ENCODE measurements around the gene VEPH1.
A peak's percentile ranks its signal among the peaks of the same experiment; 100 is the strongest.

Gene VEPH1

DNA sequence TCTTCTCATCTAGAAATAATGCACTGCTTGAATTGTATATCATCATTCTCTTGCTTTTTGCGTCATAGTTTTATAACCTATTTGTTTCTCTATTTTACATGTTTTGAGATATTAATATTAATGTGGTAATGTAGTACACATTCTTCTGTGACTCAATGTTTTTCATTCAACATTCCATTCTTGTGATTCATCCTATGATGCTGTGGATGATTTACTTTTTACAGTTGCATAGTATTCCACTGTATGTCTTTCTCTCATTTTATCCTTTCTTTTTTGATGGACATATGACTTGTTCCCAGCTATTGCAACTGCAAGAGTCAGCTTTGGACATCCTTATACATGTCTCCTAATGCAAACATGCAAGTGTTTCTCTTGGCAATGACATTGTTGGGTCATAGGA, 20.6 kb upstream of the VEPH1 start:
- no peak for DNase-seq (ENCODE audit: low read depth, low spot score)

DNA sequence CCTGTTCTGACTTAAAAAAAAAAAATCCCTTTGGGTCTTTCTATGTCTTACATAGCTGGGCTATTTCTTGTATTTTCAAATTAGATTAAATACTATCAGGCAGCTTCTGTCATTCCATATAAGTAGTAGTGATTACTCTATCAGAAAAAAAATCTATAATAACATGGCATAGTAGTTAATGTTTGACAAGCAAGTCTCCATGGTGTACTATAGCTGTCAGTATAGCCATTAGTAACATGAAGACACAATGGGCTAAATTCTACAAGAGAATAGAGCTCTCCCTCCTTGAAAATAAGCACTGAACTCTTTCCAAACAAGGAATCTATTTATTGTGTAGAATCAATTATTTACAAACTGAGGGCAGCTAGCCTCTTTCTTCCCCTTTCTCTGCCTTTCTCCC, 19.4 kb upstream of the VEPH1 start:
- no peak for DNase-seq (ENCODE audit: low read depth, low spot score)

DNA sequence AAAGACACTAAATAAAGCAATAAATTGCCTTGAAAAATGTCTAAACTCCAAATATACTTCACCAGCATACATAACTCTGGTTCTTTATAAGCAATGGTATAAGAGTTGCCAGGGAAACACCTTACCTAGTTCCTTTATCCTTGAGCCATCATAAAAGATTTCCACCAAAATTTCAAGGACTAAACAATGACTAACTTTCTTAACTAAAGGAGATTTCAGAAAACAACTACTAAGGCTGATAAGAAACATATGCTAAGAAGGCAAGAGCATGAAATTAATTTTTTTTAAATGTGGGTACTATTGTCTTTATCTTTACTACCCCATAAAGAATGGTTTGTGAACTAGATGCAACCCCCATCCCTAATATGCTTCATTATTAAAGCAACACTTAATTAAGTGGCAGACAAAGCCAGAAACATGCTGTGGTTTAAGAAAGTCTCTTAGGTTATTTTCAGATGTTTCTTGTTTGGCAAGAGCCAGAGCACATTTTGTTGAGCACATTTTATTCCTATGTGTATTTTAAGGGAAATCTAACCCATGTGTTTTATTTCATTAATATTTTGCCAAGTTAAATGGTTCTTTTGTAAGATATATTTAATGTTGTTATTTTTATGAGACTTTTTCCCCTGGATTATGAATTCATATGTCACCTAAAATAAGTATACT, 17.4 kb upstream of the VEPH1 start:
- no peak for DNase-seq (ENCODE audit: low read depth, low spot score)

DNA sequence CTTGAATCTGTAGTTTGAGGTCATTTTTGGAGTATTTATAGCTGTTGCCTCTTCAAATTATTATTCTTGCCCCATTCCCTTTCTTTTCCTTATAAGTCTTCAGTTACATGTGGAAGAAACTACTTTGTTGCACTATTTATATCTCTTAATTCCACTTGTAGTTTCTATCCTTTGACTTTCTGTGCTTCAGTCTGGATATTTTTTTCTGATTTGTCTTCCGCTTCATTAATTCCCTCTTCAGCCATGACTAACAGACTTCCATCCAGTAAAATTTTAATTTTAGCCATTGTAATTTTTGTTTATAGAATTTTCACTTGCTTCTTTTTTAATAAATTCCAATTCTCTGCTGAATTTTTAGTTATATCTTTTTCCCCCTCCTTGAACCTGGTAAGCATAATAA, 15.7 kb upstream of the VEPH1 start:
- DNase-seq (ENCODE audit: low read depth, low spot score) = no peak

DNA sequence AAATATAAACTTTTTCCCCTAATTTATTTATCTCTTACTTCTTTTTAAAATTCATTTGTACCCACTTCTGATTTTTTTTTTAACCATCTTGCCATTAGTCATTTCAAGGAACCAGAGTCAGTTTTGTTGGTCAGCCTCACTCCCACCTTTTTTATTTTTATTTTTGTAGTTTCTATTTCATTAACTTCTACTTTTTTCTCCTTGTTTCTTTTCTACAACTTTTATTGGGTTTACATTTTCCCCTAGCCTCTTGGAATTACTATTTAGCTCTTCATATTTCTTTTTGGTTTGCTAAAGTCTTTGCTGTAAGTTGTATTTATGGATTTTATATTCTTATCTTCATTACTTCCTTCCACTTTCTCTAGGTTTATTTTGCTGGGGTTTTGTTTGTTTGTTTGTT, 13.7 kb upstream of the VEPH1 start:
- DNase-seq (ENCODE audit: low read depth, low spot score) = no peak

DNA sequence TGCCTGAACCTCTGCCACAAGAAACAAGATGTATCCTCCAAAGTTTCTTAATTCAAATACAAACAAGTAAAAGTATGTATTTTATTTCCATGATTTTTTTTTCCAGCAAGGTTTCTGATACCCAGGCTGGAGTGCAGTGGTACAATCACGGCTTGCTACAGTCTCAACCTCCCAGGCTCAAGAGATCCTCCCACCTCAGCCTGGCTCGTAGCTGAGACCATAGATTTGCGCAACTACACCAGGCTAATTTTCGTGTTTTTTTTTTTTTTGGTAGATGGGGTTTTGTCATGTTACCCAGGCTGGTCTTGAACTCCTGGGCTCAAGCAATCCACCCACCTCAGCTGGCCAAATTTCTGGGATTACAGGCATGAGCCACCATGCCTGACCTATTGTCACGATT, 12.2 kb upstream of the VEPH1 start:
- no peak for DNase-seq (ENCODE audit: low read depth, low spot score)

DNA sequence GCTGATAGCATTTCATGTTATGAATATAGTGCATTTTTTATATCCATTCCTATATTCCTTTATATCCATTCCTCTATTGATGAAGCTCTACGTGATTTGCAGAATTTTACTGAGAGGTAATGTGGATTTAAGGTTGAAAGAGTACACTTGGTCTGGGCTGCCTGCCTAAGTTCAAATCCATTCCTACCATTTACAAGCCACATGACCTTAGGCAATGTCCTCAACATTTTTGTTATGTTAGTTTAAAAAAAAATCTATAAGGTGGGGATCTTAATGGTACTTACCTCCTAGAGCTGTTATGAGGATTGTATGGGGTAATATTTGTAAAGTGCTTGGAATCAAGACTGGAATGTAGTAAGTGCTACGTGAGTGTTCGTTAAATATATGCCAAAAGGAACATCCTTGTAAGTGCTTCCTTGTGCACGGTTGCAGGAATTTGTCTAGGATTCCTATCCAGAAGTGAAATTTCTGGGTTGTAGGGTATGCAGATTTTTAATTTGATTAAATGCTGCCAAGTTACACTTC, 11.2 kb upstream of the VEPH1 start:
- no peak for DNase-seq (ENCODE audit: low read depth, low spot score)

DNA sequence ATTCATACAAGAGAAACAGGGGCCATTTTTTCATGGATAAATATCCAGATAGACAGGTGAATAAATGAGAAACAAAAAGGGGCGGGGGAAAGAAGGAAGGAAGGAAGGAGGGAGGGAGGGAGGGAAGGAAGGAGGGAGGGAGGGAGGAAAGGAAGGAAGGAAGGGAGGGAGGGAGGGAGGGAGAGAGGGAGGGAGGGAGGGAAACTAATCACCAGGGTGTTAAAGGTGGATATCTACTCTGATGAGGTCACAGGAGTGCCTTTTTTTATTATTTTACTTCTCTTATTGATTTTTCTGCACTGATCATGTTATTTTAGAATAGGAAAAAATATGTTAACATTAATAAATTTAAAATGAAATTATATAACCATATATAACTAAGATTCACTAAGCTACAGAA, 10.4 kb upstream of the VEPH1 start:
- DNase-seq (ENCODE audit: low read depth, low spot score) = no peak

DNA sequence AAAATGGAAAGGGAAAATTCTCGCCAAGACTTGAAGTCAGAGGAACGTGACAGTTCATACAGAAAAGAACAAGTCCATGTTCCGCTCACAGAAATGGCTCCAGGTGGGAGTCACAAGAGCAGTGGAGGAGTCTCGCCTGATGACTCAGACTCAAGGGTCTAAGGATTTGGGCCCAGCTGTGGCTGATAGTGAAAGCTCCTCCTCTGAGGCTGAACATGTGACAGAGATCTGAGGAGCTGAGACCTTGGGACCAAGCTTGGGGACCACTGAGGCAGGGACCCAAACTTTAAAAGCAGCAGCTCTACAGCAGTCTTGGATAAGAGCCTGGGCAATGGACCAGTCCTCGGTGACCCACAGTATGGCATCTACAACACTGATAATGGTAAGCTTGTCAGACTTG, 9.3 kb upstream of the VEPH1 start:
- DNase-seq (ENCODE audit: low read depth, low spot score) = no peak

DNA sequence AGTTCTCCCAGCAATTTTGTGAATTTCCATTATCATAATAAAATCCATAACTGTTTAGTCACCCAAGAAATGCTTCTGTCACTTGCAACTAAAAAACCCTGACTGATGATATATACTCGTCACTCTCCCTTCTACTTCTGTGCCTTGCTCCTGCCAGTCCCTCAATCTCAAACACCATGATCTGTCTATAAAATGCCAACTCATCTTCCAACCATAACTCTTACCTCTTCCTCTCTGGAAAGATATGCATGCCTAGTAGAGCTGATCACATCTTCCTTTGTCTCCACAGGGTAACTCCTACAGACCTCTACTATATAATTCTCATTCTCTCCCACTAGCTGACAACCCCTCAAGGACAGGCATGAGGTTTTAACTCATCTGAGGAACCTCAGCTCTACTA, 5.2 kb upstream of the VEPH1 start:
- DNase-seq (ENCODE audit: low read depth, low spot score) = no peak

DNA sequence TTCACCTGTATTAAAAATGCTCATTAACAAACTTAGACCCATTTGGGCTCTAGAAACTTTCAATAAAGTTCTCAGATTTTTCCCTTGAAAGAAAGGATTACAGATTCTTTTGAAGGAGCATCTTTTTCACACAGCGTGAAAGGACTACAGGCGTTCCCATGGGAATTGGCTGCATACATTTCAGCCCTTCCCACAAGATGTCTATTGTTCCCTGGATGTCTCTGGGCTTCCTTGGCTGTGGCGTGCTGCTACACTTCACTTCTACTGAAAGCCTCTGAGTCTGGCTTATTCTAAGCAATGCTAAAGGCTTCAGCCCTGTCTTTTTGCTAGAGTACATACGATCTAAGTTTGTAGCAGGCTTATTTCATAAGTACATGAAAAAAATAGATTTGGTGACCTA, 1.4 kb downstream of the VEPH1 start:
- DNase-seq (ENCODE audit: low read depth, low spot score) = peak; percentile 37

DNA sequence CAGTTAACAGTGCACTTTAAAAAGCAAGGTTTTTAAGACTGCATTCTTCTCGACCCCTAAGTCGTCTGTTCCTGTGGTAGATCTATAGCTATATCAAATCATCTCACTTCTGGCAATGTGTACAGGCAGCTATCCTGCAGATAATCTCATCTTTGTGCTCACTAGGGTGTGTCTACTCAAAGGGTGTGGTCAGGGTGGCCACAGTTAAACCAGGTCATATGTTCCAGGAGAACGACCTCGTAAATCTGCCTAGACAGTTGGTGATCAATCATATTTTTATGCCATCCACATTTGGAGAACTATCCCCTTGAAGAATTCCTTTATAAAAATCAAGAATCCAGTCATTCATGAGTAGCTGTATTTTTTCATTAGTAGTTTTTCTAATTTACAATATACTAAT, 3.0 kb downstream of the VEPH1 start:
- DNase-seq (ENCODE audit: low read depth, low spot score) = no peak

DNA sequence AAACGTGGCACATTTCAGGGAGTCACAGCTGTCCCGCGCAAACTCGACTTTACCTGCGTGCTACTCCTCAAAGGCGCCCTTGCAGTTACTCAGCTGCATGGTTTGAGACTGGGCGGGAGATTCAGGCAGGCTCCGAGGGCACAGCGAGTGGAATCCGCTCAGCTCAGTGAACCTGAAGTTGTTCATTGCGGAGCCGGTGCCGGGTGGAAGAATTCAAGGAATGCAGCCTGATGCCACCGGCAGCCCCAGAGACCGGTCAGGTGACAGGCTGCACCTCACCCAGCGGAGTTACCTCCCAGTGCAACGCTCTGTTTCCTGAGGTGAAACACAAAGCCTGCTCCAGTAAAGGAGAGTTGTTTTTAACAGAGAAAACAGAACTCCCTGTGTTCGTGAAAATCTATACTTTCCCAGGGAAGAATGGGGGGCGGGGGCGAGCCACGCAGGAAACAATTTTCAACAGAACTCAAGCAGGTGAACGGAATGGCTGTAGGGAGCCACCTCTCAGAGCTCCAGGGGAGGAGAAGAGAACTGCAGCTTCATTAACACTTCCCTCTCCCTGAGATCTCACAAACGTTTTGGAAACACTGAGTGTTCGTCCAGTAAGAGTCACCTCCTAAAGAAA, 3.8 kb downstream of the VEPH1 start:
- DNase-seq (ENCODE audit: low read depth, low spot score) = peak; percentile 92

DNA sequence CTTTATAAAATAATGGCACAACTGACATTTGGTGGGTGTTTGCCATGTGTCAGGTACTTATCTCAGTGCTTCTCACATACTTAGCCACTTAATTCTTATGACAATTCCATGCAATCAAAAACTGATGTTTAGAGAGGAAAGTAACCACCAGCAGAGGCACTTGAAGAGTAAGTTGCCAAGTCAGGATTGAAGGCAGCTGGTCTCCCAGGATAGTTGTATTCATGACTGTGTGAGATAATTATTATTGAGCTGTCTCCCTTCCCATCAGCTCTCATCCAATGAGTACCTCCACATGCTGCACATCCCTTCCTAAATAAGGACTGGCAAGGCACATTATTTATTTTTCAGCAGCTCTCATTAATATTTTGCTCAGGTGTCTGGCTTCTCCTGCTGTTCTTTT, 4.8 kb downstream of the VEPH1 start:
- no peak for DNase-seq (ENCODE audit: low read depth, low spot score)

DNA sequence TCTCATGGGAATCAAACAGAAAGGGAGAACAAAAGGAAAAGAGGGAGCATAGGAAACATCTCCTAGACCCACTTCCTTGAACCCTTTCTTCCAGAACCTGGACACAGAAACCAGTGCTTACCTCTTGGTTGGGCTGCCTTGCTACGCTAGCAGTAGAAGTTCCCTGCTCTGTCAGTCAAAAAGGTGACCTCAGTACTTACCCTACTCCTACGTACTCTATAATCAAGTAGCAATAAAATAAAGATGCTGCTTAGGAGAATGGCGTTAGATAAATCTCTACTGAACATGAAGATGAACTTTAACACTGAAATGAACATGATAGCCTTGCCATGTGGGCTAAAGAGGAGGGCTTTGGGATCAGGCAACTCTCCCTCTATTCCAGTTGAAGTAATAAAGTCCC, 7.4 kb downstream of the VEPH1 start:
- no peak for DNase-seq (ENCODE audit: low read depth, low spot score)

DNA sequence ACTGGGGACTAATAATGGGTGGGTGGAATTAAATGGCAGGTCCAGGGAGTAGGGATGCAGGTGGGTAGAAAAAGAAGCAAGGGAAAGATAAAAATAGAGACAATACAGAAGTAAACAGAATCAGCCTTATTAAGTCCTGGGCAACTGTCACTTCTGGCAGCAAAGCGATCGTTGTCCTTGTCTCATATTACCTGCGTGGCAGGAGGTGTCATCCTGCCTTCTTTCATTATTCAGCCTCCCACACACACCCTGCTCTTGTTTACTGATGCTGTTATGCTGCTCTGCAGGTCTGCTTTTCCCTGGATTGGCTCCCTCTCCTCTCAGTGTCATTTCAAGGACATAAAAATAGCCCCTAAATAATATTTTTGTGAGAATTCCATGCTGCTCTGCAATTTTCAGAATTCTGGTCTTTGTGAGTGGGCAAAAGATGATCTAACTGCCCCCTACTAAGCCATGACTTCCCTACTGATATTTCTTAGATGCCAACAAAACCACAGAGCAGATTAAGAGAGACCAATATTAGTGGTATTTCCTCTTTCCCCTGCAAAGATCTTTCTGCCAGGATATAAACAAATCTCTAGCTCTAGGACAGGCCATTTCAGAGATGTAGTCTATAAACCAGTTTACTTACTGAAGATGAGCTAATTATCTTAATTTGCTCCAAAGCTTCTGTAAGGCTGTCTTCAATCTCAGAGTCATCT, 8.5 kb downstream of the VEPH1 start:
- no peak for DNase-seq (ENCODE audit: low read depth, low spot score)

DNA sequence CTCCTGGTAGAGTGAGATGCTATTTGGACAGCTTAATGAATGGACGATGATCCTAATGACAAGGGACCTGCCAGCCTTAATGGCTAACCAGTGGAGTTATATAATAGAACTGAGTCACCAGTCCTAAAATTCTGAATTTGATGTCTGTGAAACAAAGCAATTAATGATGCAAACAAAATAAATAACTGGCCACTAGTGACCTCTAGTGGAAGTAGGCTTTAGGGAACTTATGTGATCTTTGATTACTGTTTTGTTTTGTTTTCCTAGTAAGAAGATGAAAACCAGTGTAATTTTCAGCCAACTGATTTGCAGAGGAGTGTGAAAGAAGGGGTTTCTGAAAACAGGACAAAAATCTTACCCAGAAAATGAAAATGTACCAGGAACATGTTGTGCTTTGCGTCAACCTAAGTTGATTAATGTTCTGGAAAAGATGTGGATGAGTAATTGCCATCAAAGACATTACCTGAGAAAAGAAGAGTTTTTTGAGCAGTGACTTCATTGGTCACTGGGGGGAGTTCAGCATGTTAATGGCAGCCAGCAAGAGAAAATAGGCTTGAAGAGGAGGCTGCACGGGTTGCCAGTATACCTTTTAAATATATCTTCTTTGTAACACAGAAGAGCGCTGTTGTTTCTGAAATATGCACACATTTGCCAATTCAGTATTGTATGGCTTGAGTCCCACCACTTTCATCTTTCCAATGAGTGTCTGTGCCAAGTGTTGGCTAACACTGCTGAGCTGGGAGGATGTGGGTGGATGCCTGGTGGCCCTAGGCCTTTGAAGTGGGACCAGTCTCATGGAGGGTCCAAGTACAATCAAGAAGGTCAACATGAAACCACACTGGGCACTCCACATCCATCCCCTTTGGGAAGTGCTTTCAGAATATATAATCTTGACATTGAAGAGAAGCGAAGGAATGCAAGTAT, 9.3 kb downstream of the VEPH1 start:
- DNase-seq (ENCODE audit: low read depth, low spot score) = no peak

DNA sequence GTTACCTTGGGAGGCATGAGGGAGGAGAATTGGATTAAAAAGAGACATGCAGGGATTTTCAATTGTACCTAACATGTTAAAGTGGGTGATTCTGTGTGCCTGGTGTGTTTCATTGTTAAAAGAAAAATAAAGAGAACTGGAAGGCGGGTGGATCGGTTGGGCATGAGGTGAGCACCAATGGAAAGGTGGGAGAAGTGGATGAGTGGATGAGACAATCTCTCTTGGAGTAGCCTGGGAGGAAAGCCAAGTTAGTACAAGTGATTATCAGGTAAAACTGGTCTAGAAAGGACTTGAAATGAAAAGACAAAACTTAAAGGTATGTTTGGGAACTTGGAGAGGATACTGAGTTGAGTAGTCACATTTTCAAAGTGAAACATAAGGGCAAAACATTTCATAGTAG, 12.1 kb downstream of the VEPH1 start:
- no peak for DNase-seq (ENCODE audit: low read depth, low spot score)

DNA sequence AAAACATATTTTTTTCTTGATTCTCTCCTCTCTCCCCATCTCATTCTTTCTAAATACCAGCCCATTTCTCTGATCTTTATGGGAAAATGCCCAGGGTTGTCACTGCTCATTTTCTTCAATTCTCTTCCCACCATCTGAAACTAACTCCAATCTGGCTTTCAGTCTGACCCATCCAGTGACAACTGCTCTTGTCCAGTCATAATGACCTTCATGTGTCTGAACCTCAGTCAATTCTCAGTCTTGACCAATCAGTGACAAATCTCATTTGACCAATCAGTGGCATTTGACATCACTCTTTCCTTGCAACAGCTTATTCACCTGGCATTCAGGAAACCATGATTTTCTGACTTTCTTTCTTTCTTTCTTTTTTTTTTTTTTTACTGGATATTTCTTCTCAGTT, 15.1 kb downstream of the VEPH1 start:
- DNase-seq (ENCODE audit: low read depth, low spot score) = no peak

DNA sequence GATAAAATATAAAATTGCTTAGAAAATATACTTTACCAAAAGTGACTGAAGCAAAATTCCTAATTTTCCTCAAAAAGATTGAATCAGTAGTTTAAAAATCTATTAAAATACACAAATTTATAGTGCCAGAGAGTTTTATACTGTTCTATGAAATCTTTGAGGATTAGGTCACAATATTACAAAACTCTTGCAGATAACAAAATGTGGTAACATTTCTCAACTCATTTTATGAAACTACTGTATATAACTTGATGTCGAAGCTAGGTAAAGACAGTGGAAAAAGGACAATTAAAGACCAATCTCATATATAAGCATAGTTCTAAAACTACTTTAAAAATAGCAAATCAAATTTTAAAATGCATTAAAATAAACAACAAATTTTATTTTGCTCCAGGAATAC, 15.9 kb downstream of the VEPH1 start:
- DNase-seq (ENCODE audit: low read depth, low spot score) = no peak

DNA sequence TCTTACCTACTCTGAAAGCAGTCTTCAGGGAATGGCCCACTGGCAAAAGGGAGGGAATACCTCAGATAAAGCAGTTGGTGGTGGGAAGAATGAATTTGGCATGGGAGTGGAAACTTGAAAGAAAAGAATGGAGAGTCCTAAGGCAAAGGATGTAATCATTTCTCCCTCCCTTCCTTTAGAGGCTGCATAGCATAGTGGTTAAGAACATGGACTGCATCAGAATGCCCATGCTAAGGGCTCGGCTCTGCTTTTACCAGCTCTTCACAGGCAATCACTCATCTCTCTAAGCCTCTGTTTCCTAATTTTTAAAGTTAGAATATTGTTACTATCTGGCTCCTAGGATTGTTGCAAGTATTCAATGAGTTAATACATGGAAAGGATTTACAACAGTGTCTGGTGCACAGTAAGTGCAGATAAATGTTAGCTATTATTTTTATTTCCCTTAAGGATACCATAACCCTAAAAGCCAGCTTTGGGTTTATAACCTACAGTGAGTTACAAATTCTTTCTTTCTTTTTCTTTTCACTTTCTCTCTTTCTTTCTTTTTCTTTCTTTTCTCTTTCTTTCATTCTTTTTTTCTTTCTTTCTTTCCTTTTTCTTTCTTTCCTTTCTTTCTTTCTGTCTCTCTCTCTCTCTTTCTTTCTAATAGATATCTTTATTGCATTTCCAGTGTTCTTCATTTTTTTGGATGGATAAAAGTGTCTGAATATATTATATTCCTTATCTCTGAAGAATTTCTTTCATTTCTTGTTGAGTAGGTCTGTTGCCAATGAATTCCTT, 23.6 kb downstream of the VEPH1 start:
- peak; percentile 36 for DNase-seq (ENCODE audit: low read depth, low spot score)

Measured in ELF-1 (cell line).